ENCODE results near the gene PCF11.

DNA sequence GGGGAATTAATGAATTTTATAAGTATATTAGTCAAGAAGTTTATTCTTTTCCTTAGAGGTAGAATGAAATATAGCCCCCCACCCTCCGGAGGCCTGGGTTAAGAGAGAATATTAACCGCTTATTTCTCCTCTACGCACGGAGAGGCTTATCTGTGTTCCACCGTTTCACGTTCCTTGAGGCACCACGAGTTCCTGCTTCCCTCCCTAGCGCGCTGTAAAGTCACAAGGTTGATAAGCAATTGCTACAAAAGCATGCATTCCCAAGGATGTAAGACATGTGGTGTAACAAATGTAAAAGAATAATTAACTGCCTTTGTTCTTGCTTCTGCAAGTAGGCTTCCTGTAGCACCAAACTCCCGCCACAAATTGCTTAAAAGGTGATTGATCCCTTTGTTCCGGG lies 35.1 kb downstream of the PCF11 start:
- TF ChIP-seq, protein P1, sequence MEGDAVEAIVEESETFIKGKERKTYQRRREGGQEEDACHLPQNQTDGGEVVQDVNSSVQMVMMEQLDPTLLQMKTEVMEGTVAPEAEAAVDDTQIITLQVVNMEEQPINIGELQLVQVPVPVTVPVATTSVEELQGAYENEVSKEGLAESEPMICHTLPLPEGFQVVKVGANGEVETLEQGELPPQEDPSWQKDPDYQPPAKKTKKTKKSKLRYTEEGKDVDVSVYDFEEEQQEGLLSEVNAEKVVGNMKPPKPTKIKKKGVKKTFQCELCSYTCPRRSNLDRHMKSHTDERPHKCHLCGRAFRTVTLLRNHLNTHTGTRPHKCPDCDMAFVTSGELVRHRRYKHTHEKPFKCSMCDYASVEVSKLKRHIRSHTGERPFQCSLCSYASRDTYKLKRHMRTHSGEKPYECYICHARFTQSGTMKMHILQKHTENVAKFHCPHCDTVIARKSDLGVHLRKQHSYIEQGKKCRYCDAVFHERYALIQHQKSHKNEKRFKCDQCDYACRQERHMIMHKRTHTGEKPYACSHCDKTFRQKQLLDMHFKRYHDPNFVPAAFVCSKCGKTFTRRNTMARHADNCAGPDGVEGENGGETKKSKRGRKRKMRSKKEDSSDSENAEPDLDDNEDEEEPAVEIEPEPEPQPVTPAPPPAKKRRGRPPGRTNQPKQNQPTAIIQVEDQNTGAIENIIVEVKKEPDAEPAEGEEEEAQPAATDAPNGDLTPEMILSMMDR (IDR thresholded peaks at IDR 0.05; ENCODE audit: low read depth, low read length): no peak
- TF ChIP-seq POLR2A (IDR thresholded peaks at IDR 0.05; ENCODE audit: extremely low read depth, insufficient read length): no peak
- TF ChIP-seq MYC (IDR thresholded peaks at IDR 0.05; ENCODE audit: low read depth, low read length): no peak
